ENCODE data around the gene GPRC5B. TPM values are rescaled to one million over a fixed set of nuclear protein-coding genes. Genes with fewer than 3 reads are reported as not detected.

The GPRC5B gene
- total RNA-seq, 4 donors from 2014 or later: 10.8 to 44.8 (median 24.0) TPM

DNA sequence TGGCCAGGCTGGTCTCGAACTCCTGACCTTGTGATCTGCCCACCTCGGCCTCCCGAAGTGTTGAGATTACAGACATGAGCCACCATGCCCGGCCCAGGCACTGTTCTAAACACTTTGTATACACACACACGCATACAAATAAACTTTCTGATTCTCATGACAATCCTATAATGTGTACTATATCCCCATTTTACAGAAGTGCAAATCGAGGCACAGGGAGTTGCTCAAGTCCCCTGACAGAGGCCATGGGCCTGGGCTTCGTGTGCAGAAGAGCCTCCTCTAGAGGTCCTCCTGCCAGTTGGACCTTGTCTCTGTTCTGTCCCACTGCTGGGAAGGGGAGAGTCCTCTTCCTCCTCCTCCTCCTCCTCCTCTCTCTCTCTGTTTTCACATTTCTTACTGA lies 9.9 kb upstream of the GPRC5B start:
- TF ChIP-seq, protein P1, sequence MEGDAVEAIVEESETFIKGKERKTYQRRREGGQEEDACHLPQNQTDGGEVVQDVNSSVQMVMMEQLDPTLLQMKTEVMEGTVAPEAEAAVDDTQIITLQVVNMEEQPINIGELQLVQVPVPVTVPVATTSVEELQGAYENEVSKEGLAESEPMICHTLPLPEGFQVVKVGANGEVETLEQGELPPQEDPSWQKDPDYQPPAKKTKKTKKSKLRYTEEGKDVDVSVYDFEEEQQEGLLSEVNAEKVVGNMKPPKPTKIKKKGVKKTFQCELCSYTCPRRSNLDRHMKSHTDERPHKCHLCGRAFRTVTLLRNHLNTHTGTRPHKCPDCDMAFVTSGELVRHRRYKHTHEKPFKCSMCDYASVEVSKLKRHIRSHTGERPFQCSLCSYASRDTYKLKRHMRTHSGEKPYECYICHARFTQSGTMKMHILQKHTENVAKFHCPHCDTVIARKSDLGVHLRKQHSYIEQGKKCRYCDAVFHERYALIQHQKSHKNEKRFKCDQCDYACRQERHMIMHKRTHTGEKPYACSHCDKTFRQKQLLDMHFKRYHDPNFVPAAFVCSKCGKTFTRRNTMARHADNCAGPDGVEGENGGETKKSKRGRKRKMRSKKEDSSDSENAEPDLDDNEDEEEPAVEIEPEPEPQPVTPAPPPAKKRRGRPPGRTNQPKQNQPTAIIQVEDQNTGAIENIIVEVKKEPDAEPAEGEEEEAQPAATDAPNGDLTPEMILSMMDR (IDR thresholded peaks at IDR 0.05; ENCODE audit: low read depth): no peak

DNA sequence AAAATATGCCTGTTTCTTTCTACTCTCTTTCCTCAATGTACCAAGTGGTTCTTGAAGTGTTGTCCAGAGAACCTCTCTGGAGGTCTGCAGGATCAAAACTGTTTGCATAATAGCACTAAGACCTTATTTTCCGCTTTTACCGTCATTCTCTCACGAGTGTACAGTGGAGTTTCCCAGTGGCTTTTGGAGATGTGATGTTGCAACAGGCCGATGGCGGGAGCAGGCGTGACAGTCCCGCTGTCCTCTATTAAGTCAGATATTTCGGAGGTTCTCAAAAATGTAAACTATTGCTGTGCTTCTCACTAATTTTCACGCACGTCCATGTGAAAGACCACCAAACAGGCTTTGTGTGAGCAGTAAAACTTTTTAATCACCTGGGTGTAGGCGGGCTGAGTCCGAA lies 8.3 kb upstream of the GPRC5B start:
- TF ChIP-seq, protein P1 (IDR thresholded peaks at IDR 0.05; ENCODE audit: low read depth): no peak

- TF ChIP-seq, protein P1 (IDR thresholded peaks at IDR 0.05; ENCODE audit: low read depth): no peak
Observed at GRCh38 chr16:19890901-19891300, 6.3 kb upstream of the GPRC5B start.

DNA sequence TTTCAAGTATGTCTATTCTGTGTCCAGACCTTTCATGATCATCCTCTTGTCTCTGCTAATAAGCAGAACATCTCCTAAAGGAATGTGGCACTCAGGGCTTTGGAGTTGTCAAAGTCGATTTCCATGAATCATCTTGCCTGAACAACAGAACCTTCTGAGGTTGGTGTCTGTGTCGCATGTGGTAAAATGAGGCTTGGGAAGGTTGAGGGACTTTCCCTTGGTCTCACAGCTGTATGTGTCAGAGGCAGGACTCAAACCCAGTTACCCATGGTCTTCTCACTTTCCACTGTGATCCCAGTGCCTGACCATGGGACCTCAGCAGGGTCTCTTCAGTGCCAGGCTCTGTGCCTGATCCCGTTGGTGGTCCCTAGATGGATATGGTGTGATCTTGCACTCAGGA lies 4.2 kb upstream of the GPRC5B start:
- TF ChIP-seq, protein P1 (IDR thresholded peaks at IDR 0.05; ENCODE audit: low read depth): no peak

GRCh38 chr16:19886073-19886941 lies 1.7 kb upstream of the GPRC5B start:
- TF ChIP-seq, protein P1 (IDR thresholded peaks at IDR 0.05; ENCODE audit: low read depth): no peak

DNA sequence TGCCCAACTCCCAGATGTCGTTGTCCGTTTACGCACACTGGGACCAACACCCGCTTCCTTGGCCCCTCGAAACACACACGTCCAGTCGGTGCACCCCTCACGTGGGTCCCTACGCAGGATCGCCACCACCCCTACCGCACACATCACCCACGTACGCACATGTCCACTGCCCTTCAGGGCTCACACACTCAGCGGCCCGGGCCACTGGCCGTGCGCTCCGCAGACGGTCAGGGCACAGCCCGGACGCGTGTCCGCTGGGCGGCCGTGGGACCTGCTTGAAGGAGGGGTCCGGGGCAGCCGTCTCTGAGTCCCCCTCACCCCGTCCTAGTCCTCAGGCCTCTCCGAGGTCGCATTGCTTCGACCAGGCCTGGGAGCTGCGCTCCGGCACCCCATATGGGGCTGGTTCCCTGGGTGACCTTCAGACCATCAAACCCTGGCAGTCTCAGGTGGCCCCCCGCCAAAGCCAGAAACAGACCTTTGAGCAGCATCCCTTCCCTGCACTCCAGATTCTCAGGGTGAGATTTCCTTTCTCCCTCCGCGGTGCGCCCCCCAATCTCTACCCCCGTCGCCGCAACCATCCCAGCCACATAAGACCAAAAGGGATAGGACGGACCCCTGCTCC lies 914 bp upstream of the GPRC5B start:
- TF ChIP-seq, protein P1 (IDR thresholded peaks at IDR 0.05; ENCODE audit: low read depth): no peak

DNA sequence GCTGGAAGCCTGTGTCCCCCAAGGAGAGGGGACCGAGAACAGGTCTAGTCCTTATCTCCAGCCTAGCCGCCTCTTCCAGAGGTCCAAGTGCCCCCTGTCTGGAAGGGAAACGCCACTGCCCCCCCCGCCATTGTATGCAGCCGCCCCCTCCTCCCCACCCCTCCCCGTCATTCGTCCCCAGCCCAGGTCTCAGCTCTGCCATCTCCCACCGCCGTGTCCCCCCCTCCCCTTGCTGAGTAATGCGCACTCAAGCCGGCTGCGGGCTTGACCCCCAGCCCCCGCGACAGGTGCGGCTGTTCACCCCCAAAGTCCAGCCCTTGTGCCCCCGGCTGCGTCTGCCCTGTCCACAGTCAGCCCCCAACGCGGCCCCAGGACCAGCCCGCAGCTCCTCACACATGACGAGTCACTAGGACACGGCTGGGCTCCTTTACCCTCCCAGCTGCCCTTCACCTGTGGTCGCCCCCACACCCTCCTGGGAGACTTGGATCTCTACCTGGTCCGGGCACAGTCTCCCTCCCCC lies 622 bp downstream of the GPRC5B start:
- TF ChIP-seq, protein P1 (IDR thresholded peaks at IDR 0.05; ENCODE audit: low read depth): no peak
